Measurements from ENCODE around the gene PLEKHN1. TPM values are rescaled to one million over a fixed set of nuclear protein-coding genes. Genes with fewer than 3 reads are reported as not detected.

The PLEKHN1 gene
- total RNA-seq, 6 experiments from 2014 or later, result 0.11 to 2.4 (median 0.26) TPM; not detected in 1

DNA sequence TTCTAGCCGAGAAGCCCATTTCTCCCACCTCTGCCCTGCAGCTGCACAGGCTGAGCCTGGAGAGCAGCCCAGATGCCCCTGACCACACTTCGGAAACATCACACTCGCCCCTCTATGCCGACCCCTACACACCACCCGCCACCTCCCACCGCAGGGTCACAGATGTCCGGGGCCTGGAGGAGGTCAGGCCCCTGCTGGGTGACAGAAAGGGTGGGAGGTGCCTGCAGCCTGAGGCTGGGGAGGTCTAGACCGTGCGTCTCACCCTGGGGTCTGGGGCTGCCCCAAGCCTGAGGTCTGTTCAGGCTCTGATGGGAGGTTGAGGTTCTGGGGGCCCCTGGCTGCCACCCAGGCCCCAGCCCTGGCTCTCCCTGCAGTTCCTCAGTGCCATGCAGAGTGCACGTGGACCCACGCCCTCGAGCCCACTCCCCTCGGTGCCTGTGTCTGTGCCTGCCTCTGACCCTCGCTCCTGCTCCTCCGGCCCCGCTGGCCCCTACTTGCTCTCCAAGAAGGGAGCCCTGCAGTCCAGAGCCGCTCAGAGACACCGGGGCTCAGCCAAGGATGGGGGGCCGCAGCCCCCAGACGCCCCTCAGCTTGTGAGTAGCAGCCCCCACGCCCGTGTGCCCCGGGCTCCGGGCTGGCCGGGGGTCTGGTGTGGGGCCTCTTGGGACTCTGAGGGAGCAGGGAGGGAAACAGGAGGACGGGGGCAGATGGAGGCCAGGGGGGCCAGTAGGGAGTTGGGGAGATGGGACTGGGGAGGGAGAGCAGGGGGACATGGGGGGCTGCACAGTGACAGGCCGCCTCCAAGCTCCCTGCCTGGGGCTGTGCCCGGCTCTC lies 7.4 kb downstream of the PLEKHN1 start:
- intact Hi-C loops (cut with DNase I), result no loop called here
- ATAC-seq (no peak), DNase-seq (peak in 2 of 3 donors; percentile 16 to 39)
- no peak overlapping the region for H3K4me3 ChIP-seq
- peaks cover 0 to 12% of the 10 kb centered on the region in 2 donors for H3K27me3 ChIP-seq
- H3K4me1 ChIP-seq, result peaks cover 0 to 6% (median 0%) of the 10 kb centered on the region in 4 donors
- H3K9me3 ChIP-seq, result no peaks in the 10 kb centered on the region
- no peaks in the 10 kb centered on the region for H3K36me3 ChIP-seq
- H3K27ac ChIP-seq, result no peak overlapping the region
- TF ChIP-seq, protein P1, sequence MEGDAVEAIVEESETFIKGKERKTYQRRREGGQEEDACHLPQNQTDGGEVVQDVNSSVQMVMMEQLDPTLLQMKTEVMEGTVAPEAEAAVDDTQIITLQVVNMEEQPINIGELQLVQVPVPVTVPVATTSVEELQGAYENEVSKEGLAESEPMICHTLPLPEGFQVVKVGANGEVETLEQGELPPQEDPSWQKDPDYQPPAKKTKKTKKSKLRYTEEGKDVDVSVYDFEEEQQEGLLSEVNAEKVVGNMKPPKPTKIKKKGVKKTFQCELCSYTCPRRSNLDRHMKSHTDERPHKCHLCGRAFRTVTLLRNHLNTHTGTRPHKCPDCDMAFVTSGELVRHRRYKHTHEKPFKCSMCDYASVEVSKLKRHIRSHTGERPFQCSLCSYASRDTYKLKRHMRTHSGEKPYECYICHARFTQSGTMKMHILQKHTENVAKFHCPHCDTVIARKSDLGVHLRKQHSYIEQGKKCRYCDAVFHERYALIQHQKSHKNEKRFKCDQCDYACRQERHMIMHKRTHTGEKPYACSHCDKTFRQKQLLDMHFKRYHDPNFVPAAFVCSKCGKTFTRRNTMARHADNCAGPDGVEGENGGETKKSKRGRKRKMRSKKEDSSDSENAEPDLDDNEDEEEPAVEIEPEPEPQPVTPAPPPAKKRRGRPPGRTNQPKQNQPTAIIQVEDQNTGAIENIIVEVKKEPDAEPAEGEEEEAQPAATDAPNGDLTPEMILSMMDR (IDR thresholded peaks at IDR 0.05), result no peak
- no peak for TF ChIP-seq POLR2A (IDR thresholded peaks at IDR 0.05)
- 66% methylated on average over 8 of the region's 28 CpGs for WGBS (ENCODE audit: insufficient coverage, low coverage, low lambda C conversion rate, missing lambda C conversion rate)

DNA sequence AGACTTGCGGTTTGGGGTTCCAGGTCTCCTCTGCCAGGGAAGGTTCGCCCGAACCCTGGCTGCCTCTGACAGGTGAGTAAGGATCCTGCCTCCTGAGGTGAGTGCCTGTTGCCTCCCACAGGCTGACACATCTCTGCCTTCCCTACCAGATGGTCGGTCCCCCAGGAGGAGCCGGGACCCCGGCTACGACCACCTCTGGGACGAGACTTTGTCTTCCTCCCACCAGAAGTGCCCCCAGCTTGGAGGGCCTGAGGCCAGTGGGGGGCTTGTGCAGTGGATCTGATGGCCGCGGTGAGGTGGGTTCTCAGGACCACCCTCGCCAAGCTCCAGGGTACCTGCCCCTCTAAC lies 8.0 kb downstream of the PLEKHN1 start:
- Histone ChIP-seq H3K9me3 (no peaks in the 10 kb centered on the region), H3K4me1 (peaks cover 0 to 6% (median 0%) of the 10 kb centered on the region in 4 donors), H3K27ac (no peak overlapping the region), H3K27me3 (peaks cover 0 to 12% of the 10 kb centered on the region in 2 donors), H3K36me3 (no peaks in the 10 kb centered on the region), H3K4me3 (no peak overlapping the region)
- intact Hi-C loops (cut with DNase I), result no loop called here
- no CpG with 5 or more reads among the region's 11 CpGs for WGBS (ENCODE audit: insufficient coverage, low coverage, low lambda C conversion rate, missing lambda C conversion rate)
- no peak for ATAC-seq
- TF ChIP-seq POLR2A (IDR thresholded peaks at IDR 0.05), result no peak
- TF ChIP-seq, protein P1 (IDR thresholded peaks at IDR 0.05), result no peak
- peak in 1 of 3 donors; percentile 39 for DNase-seq

DNA sequence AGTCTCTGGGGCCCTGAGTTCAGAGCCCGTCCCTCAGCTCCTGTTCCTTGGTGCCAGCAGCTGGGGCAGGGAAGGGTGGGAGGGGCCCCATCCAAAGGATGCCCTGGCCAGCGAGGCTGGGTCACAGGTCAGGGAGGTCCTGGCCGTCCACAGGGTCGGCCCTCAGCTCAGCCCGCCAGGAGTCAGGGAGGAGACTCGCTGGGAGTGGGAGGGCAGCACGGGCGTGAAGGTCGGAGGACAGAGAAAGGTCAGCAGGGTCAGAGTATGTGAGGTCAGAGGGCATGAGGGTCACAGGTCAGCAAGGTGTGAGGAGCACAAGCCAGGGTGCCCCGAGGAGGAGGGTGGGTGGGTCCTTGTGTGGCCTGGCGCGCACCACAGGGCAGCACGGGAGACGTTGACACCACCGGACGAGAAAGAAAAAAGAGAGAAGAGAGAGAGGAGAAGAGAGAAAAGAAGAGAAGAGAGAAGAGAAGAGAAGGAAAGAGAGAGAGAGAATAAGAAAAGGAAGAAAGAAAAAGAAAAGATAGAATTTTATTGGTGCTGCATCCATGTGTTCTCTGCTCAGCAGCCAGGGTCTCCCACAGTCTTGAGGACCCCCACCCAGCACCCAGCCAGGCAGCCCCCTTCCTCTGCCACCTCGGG lies 8.5 kb downstream of the PLEKHN1 start:
- H3K27me3 ChIP-seq, result peaks cover 0 to 12% of the 10 kb centered on the region in 2 donors
- no peaks in the 10 kb centered on the region for H3K9me3 ChIP-seq
- intact Hi-C loops (cut with DNase I), result no loop called here
- peaks cover 0 to 6% (median 0%) of the 10 kb centered on the region in 4 donors for H3K4me1 ChIP-seq
- no peaks in the 10 kb centered on the region for H3K36me3 ChIP-seq
- TF ChIP-seq, protein P1 (IDR thresholded peaks at IDR 0.05), result no peak
- TF ChIP-seq POLR2A (IDR thresholded peaks at IDR 0.05), result no peak
- H3K4me3 ChIP-seq, result no peak overlapping the region
- ATAC-seq (no peak), DNase-seq (no peak)
- no peak overlapping the region for H3K27ac ChIP-seq
- WGBS (ENCODE audit: insufficient coverage, low coverage, low lambda C conversion rate, missing lambda C conversion rate), result 47% methylated on average over 13 of the region's 17 CpGs

DNA sequence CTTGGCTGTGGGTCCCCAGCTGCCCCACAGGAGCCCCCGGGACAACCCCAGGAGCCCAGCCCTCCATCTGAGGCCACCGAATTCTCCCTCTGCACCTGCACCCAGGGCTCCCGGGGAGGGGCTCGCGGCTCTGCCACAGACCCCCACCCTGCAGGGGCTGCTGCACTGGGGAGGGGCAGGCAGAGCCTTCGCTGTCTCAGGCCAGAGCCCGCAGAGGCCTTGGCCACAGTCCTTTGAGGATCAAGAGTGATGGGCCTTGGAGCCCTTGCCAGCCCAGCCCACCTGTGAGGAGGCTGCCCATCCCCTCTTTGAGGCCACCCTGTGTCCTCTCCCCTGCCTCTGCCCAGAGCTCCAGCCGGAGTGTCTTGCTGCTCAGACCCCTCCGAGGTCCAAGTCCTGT lies 9.1 kb downstream of the PLEKHN1 start:
- Histone ChIP-seq H3K36me3 (no peaks in the 10 kb centered on the region), H3K9me3 (no peaks in the 10 kb centered on the region), H3K4me3 (no peak overlapping the region), H3K27me3 (peaks cover 0 to 10% of the 10 kb centered on the region in 2 donors), H3K4me1 (peaks cover 0 to 6% (median 0%) of the 10 kb centered on the region in 4 donors), H3K27ac (no peak overlapping the region)
- no peak for TF ChIP-seq POLR2A (IDR thresholded peaks at IDR 0.05)
- TF ChIP-seq, protein P1 (IDR thresholded peaks at IDR 0.05), result no peak
- DNase-seq (peak in 2 of 3 donors; percentile 16 to 49), ATAC-seq (no peak)
- WGBS (ENCODE audit: insufficient coverage, low coverage, low lambda C conversion rate, missing lambda C conversion rate), result 72% methylated on average over 4 of the region's 9 CpGs
- intact Hi-C loops (cut with DNase I), result no loop called here

Data from right lobe of liver (tissue), 6 donors.